ENCODE data around the gene ACO1. TPM values are rescaled to one million over a fixed set of nuclear protein-coding genes. Genes with fewer than 3 reads are reported as not detected.

The ACO1 gene
- polyA plus RNA-seq, 2 donors = 4.7 to 12.9 TPM

GRCh38 chr9:32456564-32456963 is 72.1 kb downstream of the ACO1 start:
- Histone ChIP-seq H3K9me3 (ENCODE audit: control insufficient read depth in 2 of 2, insufficient read depth in 1 of 2, low read depth in 1 of 2, low read length in 1 of 2) (no peaks in the 10 kb centered on the region), H3K4me3 (ENCODE audit: low read depth in 1 of 2, low read length in 2 of 2) (no peak overlapping the region), H3K36me3 (ENCODE audit: control insufficient read depth in 2 of 2, insufficient read depth in 2 of 2, low read length in 1 of 2) (peaks cover 0 to 3% of the 10 kb centered on the region in 2 donors), H3K27me3 (ENCODE audit: control insufficient read depth in 1 of 2, insufficient read depth in 2 of 2, low read length in 2 of 2) (no peaks in the 10 kb centered on the region), H3K27ac (ENCODE audit: low read depth in 2 of 2, low read length in 1 of 2) (no peak overlapping the region), H3K4me1 (ENCODE audit: control insufficient read depth in 2 of 2, insufficient read depth in 2 of 2, low read length in 1 of 2) (no peaks in the 10 kb centered on the region)
- WGBS, 2 donors = 96 to 100% methylated on average over 1 of the region's 1 CpG

- Histone ChIP-seq H3K27ac (ENCODE audit: low read depth in 2 of 2, low read length in 1 of 2) (no peak overlapping the region), H3K4me1 (ENCODE audit: control insufficient read depth in 2 of 2, insufficient read depth in 2 of 2, low read length in 1 of 2) (no peaks in the 10 kb centered on the region), H3K4me3 (ENCODE audit: low read depth in 1 of 2, low read length in 2 of 2) (no peak overlapping the region), H3K27me3 (ENCODE audit: control insufficient read depth in 1 of 2, insufficient read depth in 2 of 2, low read length in 2 of 2) (no peaks in the 10 kb centered on the region), H3K9me3 (ENCODE audit: control insufficient read depth in 2 of 2, insufficient read depth in 1 of 2, low read depth in 1 of 2, low read length in 1 of 2) (no peaks in the 10 kb centered on the region), H3K36me3 (ENCODE audit: control insufficient read depth in 2 of 2, insufficient read depth in 2 of 2, low read length in 1 of 2) (no peaks in the 10 kb centered on the region)
- WGBS, 2 donors = 91 to 94% methylated on average over 5 of the region's 5 CpGs
These were observed 79.3 kb downstream of the ACO1 start for GRCh38 chr9:32463500-32464293.

DNA sequence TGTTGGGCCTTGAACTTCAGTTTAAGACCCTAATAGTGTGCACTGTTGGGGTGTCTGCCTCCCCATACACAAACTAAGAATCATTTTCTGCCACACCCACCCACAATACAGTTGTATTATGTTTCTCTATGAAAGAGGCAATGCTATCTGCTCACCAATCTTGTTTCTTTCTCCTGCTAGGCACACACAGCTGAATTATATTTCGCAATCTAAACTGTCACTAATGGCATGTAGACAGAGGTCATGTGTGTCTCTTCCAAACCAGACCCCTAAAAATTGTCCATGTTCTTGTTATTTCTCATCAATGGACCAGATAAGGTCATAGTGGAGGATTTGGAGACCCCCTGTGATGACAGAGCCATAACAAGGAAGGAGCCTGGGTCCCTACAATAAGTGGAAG is 84.3 kb downstream of the ACO1 start:
- no peak overlapping the region for H3K27ac ChIP-seq (ENCODE audit: low read depth in 2 of 2, low read length in 1 of 2)
- no peak overlapping the region for H3K4me3 ChIP-seq (ENCODE audit: low read depth in 1 of 2, low read length in 2 of 2)
- no peaks in the 10 kb centered on the region for H3K4me1 ChIP-seq (ENCODE audit: control insufficient read depth in 2 of 2, insufficient read depth in 2 of 2, low read length in 1 of 2)
- 96 to 100% methylated on average over 1 of the region's 1 CpG for WGBS, 2 donors
- peaks cover 2 to 4% of the 10 kb centered on the region in 2 donors for H3K36me3 ChIP-seq (ENCODE audit: control insufficient read depth in 2 of 2, insufficient read depth in 2 of 2, low read length in 1 of 2)
- H3K9me3 ChIP-seq (ENCODE audit: control insufficient read depth in 2 of 2, insufficient read depth in 1 of 2, low read depth in 1 of 2, low read length in 1 of 2) = no peaks in the 10 kb centered on the region
- no peaks in the 10 kb centered on the region for H3K27me3 ChIP-seq (ENCODE audit: control insufficient read depth in 1 of 2, insufficient read depth in 2 of 2, low read length in 2 of 2)

DNA sequence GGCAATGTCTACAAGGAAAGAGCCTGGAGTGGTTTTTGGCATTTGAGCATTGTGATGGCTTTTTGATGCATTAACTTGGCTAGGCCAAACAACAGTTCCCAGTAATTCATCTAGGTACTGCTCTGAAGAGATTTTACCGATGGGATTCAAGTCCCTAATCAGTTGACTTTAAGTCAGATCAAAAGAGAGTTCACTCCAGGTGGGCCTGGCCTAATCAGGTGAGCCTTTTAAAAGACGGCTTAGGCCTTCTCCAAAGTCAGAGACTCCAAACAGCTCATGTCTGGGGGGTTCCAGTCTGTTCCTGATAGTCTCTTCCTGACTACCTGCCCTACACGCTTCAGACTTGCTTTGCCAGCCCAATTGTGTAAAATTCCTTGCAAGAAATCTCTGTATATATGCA is 87.9 kb downstream of the ACO1 start:
- WGBS, 2 donors = 93 to 97% methylated on average over 3 of the region's 3 CpGs
- Histone ChIP-seq H3K27ac (ENCODE audit: low read depth in 2 of 2, low read length in 1 of 2) (no peak overlapping the region), H3K36me3 (ENCODE audit: control insufficient read depth in 2 of 2, insufficient read depth in 2 of 2, low read length in 1 of 2) (peaks cover 6 to 9% of the 10 kb centered on the region in 2 donors), H3K27me3 (ENCODE audit: control insufficient read depth in 1 of 2, insufficient read depth in 2 of 2, low read length in 2 of 2) (no peaks in the 10 kb centered on the region), H3K9me3 (ENCODE audit: control insufficient read depth in 2 of 2, insufficient read depth in 1 of 2, low read depth in 1 of 2, low read length in 1 of 2) (no peaks in the 10 kb centered on the region), H3K4me1 (ENCODE audit: control insufficient read depth in 2 of 2, insufficient read depth in 2 of 2, low read length in 1 of 2) (no peaks in the 10 kb centered on the region), H3K4me3 (ENCODE audit: low read depth in 1 of 2, low read length in 2 of 2) (no peak overlapping the region)

GRCh38 chr9:32483343-32483742 is 98.9 kb downstream of the ACO1 start:
- Histone ChIP-seq H3K27ac (ENCODE audit: low read depth in 2 of 2, low read length in 1 of 2) (no peak overlapping the region), H3K36me3 (ENCODE audit: control insufficient read depth in 2 of 2, insufficient read depth in 2 of 2, low read length in 1 of 2) (peaks cover 8 to 10% of the 10 kb centered on the region in 2 donors), H3K4me1 (ENCODE audit: control insufficient read depth in 2 of 2, insufficient read depth in 2 of 2, low read length in 1 of 2) (no peaks in the 10 kb centered on the region), H3K4me3 (ENCODE audit: low read depth in 1 of 2, low read length in 2 of 2) (no peak overlapping the region), H3K9me3 (ENCODE audit: control insufficient read depth in 2 of 2, insufficient read depth in 1 of 2, low read depth in 1 of 2, low read length in 1 of 2) (no peaks in the 10 kb centered on the region), H3K27me3 (ENCODE audit: control insufficient read depth in 1 of 2, insufficient read depth in 2 of 2, low read length in 2 of 2) (no peaks in the 10 kb centered on the region)
- WGBS, 2 donors = 88 to 90% methylated on average over 4 of the region's 4 CpGs

DNA sequence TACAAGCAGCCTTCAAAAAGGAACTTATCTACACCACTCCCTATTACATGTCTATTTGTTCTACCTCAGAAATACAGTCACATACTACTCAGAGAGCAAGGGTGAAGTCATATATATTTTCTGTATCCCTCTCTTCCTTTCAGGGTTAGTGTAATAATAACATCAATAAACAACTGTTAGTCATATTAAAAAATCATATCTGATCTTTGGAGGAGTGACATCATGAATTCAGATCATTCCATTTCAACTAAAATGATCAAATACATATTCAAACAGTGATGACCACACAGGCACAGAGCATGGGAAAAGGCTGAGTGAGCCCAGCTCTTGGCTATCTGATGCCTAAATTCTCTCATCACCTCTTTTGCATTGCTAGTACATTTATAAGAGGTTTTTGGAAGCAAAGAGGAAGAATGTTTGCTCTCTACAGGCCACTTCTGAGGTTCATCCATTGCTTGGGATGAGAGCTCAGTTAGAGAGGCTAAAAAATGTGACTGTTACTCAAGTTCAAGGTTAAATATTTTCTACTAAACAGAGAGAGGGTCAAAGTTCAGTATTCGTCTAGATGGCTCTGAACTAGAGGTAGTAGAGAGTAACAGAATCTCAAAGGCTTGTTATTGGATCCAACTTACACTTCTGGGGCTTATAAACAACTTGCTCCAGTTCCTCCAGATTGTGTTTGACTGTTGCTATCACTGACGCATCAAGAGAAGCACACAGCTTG is 102.6 kb downstream of the ACO1 start:
- no peak overlapping the region for H3K4me3 ChIP-seq (ENCODE audit: low read depth in 1 of 2, low read length in 2 of 2)
- WGBS, 2 donors = 75 to 81% methylated on average over 2 of the region's 2 CpGs
- H3K36me3 ChIP-seq (ENCODE audit: control insufficient read depth in 2 of 2, insufficient read depth in 2 of 2, low read length in 1 of 2) = peaks cover 8 to 13% of the 10 kb centered on the region in 2 donors

GRCh38 chr9:32487981-32488380 is 103.5 kb downstream of the ACO1 start:
- no peak overlapping the region for H3K4me3 ChIP-seq (ENCODE audit: low read depth in 1 of 2, low read length in 2 of 2)
- H3K4me1 ChIP-seq (ENCODE audit: control insufficient read depth in 2 of 2, insufficient read depth in 2 of 2, low read length in 1 of 2) = no peaks in the 10 kb centered on the region
- no peaks in the 10 kb centered on the region for H3K9me3 ChIP-seq (ENCODE audit: control insufficient read depth in 2 of 2, insufficient read depth in 1 of 2, low read depth in 1 of 2, low read length in 1 of 2)
- H3K36me3 ChIP-seq (ENCODE audit: control insufficient read depth in 2 of 2, insufficient read depth in 2 of 2, low read length in 1 of 2) = peaks cover 8 to 13% of the 10 kb centered on the region in 2 donors
- H3K27me3 ChIP-seq (ENCODE audit: control insufficient read depth in 1 of 2, insufficient read depth in 2 of 2, low read length in 2 of 2) = no peaks in the 10 kb centered on the region
- WGBS, 2 donors = 55 to 89% methylated on average over 3 of the region's 3 CpGs
- H3K27ac ChIP-seq (ENCODE audit: low read depth in 2 of 2, low read length in 1 of 2) = no peak overlapping the region

More for the DNA sequence above, 102.6 kb downstream of the ACO1 start:
- Histone ChIP-seq H3K9me3 (ENCODE audit: control insufficient read depth in 2 of 2, insufficient read depth in 1 of 2, low read depth in 1 of 2, low read length in 1 of 2) (no peaks in the 10 kb centered on the region), H3K27me3 (ENCODE audit: control insufficient read depth in 1 of 2, insufficient read depth in 2 of 2, low read length in 2 of 2) (no peaks in the 10 kb centered on the region), H3K4me1 (ENCODE audit: control insufficient read depth in 2 of 2, insufficient read depth in 2 of 2, low read length in 1 of 2) (no peaks in the 10 kb centered on the region), H3K27ac (ENCODE audit: low read depth in 2 of 2, low read length in 1 of 2) (no peak overlapping the region)

DNA sequence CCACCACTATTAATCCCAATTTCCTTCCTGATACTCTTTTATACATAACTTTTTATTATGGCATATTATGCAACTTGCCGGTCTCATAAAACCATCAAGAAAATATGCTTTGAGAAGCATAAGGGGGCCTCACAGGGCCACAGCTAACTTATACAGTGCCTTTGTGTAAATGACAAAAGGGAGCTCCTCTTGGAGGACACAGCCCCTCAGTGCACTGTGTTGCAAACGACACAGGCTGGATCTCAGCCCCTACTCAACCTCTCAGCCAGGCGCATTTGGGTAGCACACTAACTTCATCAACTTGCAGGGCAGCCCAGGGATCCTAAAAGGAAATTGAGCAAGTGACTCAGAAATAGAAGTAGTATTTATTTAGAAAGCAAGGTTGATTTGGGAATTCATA is 106.2 kb downstream of the ACO1 start:
- no peaks in the 10 kb centered on the region for H3K9me3 ChIP-seq (ENCODE audit: control insufficient read depth in 2 of 2, insufficient read depth in 1 of 2, low read depth in 1 of 2, low read length in 1 of 2)
- H3K27me3 ChIP-seq (ENCODE audit: control insufficient read depth in 1 of 2, insufficient read depth in 2 of 2, low read length in 2 of 2) = no peaks in the 10 kb centered on the region
- no peak overlapping the region for H3K27ac ChIP-seq (ENCODE audit: low read depth in 2 of 2, low read length in 1 of 2)
- no peak overlapping the region for H3K4me3 ChIP-seq (ENCODE audit: low read depth in 1 of 2, low read length in 2 of 2)
- 84 to 85% methylated on average over 3 of the region's 3 CpGs for WGBS, 2 donors
- peaks cover 6 to 10% of the 10 kb centered on the region in 2 donors for H3K36me3 ChIP-seq (ENCODE audit: control insufficient read depth in 2 of 2, insufficient read depth in 2 of 2, low read length in 1 of 2)
- no peaks in the 10 kb centered on the region for H3K4me1 ChIP-seq (ENCODE audit: control insufficient read depth in 2 of 2, insufficient read depth in 2 of 2, low read length in 1 of 2)

- Histone ChIP-seq H3K4me3 (ENCODE audit: low read depth in 1 of 2, low read length in 2 of 2) (no peak overlapping the region), H3K27ac (ENCODE audit: low read depth in 2 of 2, low read length in 1 of 2) (no peak overlapping the region), H3K27me3 (ENCODE audit: control insufficient read depth in 1 of 2, insufficient read depth in 2 of 2, low read length in 2 of 2) (no peaks in the 10 kb centered on the region), H3K9me3 (ENCODE audit: control insufficient read depth in 2 of 2, insufficient read depth in 1 of 2, low read depth in 1 of 2, low read length in 1 of 2) (no peaks in the 10 kb centered on the region), H3K36me3 (ENCODE audit: control insufficient read depth in 2 of 2, insufficient read depth in 2 of 2, low read length in 1 of 2) (no peaks in the 10 kb centered on the region), H3K4me1 (ENCODE audit: control insufficient read depth in 2 of 2, insufficient read depth in 2 of 2, low read length in 1 of 2) (no peaks in the 10 kb centered on the region)
These were observed 113.5 kb downstream of the ACO1 start for GRCh38 chr9:32497921-32498320.

All from esophagus (tissue), 2 donors.